ENCODE results near the gene GSE1. TPM values are rescaled to one million over a fixed set of nuclear protein-coding genes. Genes with fewer than 3 reads are reported as not detected.

The GSE1 gene
- total and polyA plus RNA-seq, 2 of the 13 experiments (the other 11 are each of a cell fraction or from before 2014, with no cell fraction given), result 16.1 to 31.2 TPM

DNA sequence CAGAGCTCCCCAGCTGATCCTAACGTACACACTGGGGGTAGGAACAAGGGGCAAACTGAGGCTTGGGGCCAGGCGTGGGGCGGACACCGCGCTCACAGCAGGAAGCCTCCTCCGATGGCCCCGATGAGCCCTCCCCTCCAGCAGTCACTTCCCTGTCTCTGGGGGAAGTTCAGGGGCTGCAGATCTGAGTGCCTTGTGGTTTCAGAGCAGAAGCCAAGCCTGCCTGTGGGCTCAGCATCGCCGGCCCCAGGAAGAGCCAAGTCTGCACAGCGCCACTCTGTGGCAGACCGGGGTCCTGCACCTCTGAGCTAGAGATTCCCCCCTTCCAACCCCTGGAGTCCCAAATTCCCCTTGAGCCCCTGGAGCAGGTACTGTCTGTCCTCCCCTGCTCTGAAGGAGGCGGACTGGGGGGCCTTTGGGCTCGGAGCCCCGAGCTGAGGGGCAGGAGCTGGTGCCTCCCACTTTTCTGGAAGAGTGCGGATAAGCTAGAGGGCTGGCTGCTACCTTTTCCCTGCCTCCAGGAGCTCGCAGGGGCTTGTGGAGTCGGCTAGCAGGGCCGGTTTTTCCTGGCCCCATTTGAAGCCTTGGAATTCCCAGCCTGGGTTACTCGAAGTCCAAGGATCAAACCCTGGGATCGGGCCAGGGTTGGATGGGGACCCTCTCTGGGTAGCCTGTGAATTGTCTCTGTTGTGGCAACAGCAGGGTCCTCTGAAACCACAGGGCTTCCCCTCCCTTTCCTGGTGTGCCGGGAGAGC lies 2.9 kb downstream of the GSE1 start (continued):
- TF ChIP-seq, protein P1, sequence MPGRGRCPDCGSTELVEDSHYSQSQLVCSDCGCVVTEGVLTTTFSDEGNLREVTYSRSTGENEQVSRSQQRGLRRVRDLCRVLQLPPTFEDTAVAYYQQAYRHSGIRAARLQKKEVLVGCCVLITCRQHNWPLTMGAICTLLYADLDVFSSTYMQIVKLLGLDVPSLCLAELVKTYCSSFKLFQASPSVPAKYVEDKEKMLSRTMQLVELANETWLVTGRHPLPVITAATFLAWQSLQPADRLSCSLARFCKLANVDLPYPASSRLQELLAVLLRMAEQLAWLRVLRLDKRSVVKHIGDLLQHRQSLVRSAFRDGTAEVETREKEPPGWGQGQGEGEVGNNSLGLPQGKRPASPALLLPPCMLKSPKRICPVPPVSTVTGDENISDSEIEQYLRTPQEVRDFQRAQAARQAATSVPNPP (CRISPR knock-in tag; IDR thresholded peaks at IDR 0.05), result no peak
- TF ChIP-seq MIXL1 (CRISPR knock-in tag; IDR thresholded peaks at IDR 0.05), result no peak

DNA sequence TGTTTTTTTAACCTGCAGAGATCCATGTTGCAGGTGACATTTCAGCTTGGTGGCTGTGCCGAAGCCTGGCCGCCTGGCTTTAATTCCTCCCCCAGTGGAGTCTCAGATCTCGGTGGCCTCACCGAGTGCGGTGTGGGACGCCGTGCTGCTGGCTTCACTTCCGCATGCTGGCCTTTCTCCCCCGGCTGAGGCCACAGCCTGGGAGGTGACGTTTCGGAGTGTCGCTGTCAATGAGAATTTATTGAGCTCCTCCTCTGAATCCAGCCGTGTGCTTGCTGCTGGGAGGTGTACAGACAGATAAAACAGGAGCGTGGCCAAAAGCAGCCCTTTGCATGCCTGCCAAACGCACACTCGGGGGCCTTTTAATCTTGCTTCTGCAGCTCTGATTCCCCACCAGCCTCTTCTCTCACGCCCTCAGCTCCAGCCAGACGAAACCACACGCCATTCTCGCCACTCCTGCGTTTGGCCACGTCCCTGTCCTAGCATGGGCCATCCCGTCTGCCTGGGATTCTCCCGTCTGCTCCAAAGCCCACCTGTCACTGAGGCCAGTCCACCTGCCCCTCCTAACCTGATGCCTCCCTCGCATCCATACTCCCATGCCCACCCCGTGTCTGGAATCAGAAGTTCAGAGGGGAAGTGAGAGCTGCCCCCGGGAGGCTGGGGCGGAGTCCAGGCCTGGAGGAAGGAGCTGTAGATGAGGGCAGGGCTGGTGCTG lies 3.6 kb downstream of the GSE1 start:
- Histone ChIP-seq H3K79me2 (ENCODE audit: insufficient read depth, low read length) (peaks cover 74% of the 10 kb centered on the region), H3K4me1 (ENCODE audit: insufficient read depth, low read length) (peaks cover 39% of the 10 kb centered on the region), H2AFZ (ENCODE audit: low read length) (no peak overlapping the region), H3K4me3 (replicated peaks in 1 of 3; ENCODE audit: insufficient read depth in 1 of 3, low read depth in 2 of 3, low read length in 3 of 3) (no peak overlapping the region), H3K4me2 (ENCODE audit: low read depth, low read length) (no peak overlapping the region), H3K9ac (ENCODE audit: insufficient read depth, low read depth, low read length) (no peak overlapping the region), H4K20me1 (ENCODE audit: insufficient read depth, low read length) (peaks cover 75% of the 10 kb centered on the region), H3K27me3 (ENCODE audit: control insufficient read depth in 1 of 2, insufficient read depth in 2 of 2, low read length in 2 of 2) (no peaks in the 10 kb centered on the region), H3K36me3 (replicated peaks in 1 of 2; ENCODE audit: control insufficient read depth in 1 of 2, insufficient read depth in 2 of 2, low read length in 2 of 2) (peaks cover 20 to 22% of the 10 kb centered on the region in 2 experiments), H3K9me3 (ENCODE audit: low read length) (no peaks in the 10 kb centered on the region), H3K27ac (ENCODE audit: extremely low read length, insufficient read depth, low read length) (no peak overlapping the region)
- WGBS (ENCODE audit: low lambda C conversion rate), result 95% methylated on average over 27 of the region's 28 CpGs
- in situ Hi-C loops (cut with HindIII; ENCODE audit: extremely low pct_ligation_motif_present, low pct_unique_long_range_greater_than_20kb) (no loop called here), intact Hi-C loops (cut with micrococcal nuclease; ENCODE audit: unreplicated experiment) (loop anchor here (10.0 kb wide), 2 partner anchors 92 to 222 kb away; no protein-coding TSS in a partner anchor)
- TF ChIP-seq ZFP41 (CRISPR knock-in tag; IDR thresholded peaks at IDR 0.05; ENCODE audit: borderline replicate concordance) (0 out of 2 replicates have a peak, but pooled peaks have one; percentile 47), ZMAT3 (CRISPR knock-in tag; conservative IDR thresholded peaks at IDR 0.05) (no peak), ZNF839 (CRISPR knock-in tag; IDR thresholded peaks at IDR 0.05; ENCODE audit: borderline replicate concordance) (0 out of 2 replicates have a peak, but pooled peaks have one; percentile 23), SKI (IDR thresholded peaks at IDR 0.05; ENCODE audit: partially characterized antibody) (no peak), NONO (IDR thresholded peaks at IDR 0.05) (no peak), NONO (CRISPR knock-in tag; conservative IDR thresholded peaks at IDR 0.05) (peak; percentile 31; the same call in 1 of the 2 replicates), CAMTA2 (CRISPR knock-in tag; IDR thresholded peaks at IDR 0.05; ENCODE audit: borderline replicate concordance) (0 out of 2 replicates have a peak, but pooled peaks have one; percentile 2), STAT5B (CRISPR knock-in tag; IDR thresholded peaks at IDR 0.05) (no peak), DNMT1 (CRISPR knock-in tag; IDR thresholded peaks at IDR 0.05) (0 out of 2 replicates have a peak, but pooled peaks have one; percentile 52), AGO1 (IDR thresholded peaks at IDR 0.05; ENCODE audit: low read depth, low read length, poor library complexity, severe bottlenecking) (peak; percentile 29), NR3C1 (CRISPR knock-in tag; IDR thresholded peaks at IDR 0.05) (0 out of 2 replicates have a peak, but pooled peaks have one; percentile 35), SOX6 (IDR thresholded peaks at IDR 0.05) (no peak), SOX6 (CRISPR knock-in tag; IDR thresholded peaks at IDR 0.05) (no peak)
- TF ChIP-seq, protein P2, sequence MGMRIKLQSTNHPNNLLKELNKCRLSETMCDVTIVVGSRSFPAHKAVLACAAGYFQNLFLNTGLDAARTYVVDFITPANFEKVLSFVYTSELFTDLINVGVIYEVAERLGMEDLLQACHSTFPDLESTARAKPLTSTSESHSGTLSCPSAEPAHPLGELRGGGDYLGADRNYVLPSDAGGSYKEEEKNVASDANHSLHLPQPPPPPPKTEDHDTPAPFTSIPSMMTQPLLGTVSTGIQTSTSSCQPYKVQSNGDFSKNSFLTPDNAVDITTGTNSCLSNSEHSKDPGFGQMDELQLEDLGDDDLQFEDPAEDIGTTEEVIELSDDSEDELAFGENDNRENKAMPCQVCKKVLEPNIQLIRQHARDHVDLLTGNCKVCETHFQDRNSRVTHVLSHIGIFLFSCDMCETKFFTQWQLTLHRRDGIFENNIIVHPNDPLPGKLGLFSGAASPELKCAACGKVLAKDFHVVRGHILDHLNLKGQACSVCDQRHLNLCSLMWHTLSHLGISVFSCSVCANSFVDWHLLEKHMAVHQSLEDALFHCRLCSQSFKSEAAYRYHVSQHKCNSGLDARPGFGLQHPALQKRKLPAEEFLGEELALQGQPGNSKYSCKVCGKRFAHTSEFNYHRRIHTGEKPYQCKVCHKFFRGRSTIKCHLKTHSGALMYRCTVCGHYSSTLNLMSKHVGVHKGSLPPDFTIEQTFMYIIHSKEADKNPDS (CRISPR knock-in tag; IDR thresholded peaks at IDR 0.05), result no peak
- DNase-seq (ENCODE audit: low spot score) (no peak), ATAC-seq (no peak), FAIRE-seq (no peak)
- BruUV-seq (replicated peaks), result no TSS peak
- CTCF ChIA-PET (ENCODE audit: low intra/inter-chr PET ratio, low total read pairs), result interaction anchor here (1.3 to 2.5 kb wide), 2 partner anchors 125 to 196 kb away, joined by 3 to 25 read pairs; no protein-coding TSS in a partner anchor
- POLR2A ChIA-PET, result interaction anchor here (0.7 to 3.0 kb wide), 2 partner anchors 93 to 101 kb away, joined by 3 to 10 read pairs; no protein-coding TSS in a partner anchor
